ENCODE measurements around the gene IL4I1. TPM values are rescaled to one million over a fixed set of nuclear protein-coding genes. Genes with fewer than 3 reads are reported as not detected.

IL4I1 gene
- total and polyA plus RNA-seq, 4 donors = 0.08 to 0.75 (median 0.23) TPM

DNA sequence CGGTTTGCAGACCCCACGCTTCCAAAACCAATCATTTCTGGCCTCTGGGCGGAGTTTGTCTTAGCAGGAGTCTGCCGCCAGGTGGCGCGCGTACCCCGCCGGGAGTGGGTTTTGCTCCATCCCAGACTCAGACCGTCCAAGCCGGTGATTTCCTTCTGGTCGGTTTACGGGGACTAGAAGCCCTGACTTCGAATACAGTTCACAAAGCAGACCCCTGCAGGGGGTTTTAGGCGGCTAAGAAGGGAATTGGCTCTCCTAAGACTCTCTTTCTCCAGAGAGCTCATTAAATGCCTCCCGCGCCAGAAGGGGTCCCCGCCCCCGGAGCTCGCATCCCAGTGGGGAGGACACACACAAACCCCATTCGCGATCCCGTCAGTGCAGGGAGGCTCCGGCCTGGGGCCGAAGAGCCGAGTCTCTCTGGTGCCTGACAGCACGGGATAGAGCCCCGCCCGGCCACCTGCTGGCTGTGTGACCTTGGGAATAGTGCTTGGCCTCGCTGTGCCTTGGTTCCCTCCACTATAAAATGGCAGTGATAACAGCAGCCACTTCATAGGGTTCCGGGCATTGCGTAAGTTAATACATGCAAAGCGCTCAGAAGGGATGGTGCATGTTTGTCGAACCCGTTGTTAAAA, 41.2 kb upstream of the IL4I1 start:
- H3K9me3 ChIP-seq (ENCODE audit: control insufficient read depth in 4 of 4, low read length in 3 of 4) = no peaks in the 10 kb centered on the region
- no peak overlapping the region for H3K27ac ChIP-seq (ENCODE audit: low read depth in 1 of 2, low read length in 2 of 2)

DNA sequence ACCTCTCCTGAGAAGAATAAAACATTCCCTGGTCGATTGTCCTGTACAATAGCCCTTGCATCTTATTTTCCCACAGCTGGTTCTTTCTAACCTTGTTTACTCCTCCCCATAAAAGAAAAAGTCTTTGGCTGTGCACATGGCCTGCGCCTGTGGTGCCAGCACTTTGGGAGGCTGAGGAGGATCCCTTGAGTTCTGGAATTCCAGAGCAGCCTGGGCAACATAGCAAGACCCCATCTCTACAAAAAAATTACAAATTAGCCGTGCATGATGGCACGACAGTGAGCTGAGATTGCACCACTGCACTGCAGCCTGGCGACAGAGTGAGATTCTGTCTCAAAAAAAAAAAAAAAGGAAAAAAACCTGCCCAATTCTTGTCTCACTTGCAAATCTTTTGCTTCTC, 39.9 kb upstream of the IL4I1 start:
- Histone ChIP-seq H3K4me3 (ENCODE audit: low read depth in 1 of 3, low read length in 3 of 3) (no peak overlapping the region), H3K36me3 (ENCODE audit: control insufficient read depth in 4 of 4, insufficient read depth in 3 of 4, low read depth in 1 of 4, low read length in 3 of 4) (peaks cover 3 to 10% (median 5%) of the 10 kb centered on the region in 4 donors), H3K27ac (ENCODE audit: low read depth in 1 of 2, low read length in 2 of 2) (peak overlapping the region in 1 of 2 donors; percentile 31), H3K27me3 (ENCODE audit: control insufficient read depth in 4 of 4, insufficient read depth in 4 of 4, low read length in 3 of 4) (no peaks in the 10 kb centered on the region), H3K9ac (ENCODE audit: low read depth in 1 of 2, low read length in 2 of 2) (no peak overlapping the region), H3K4me1 (ENCODE audit: control insufficient read depth in 4 of 4, insufficient read depth in 4 of 4, low read length in 3 of 4) (peaks cover 0 to 16% (median 8%) of the 10 kb centered on the region in 4 donors), H3K9me3 (ENCODE audit: control insufficient read depth in 4 of 4, low read length in 3 of 4) (no peaks in the 10 kb centered on the region)
- 44% methylated on average over 5 of the region's 5 CpGs for WGBS
- DNase-seq (ENCODE audit: low spot score) = no peak
- TF ChIP-seq JUND (IDR thresholded peaks at IDR 0.05) (peak in 1 of 2 donors; percentile 4), SP1 (IDR thresholded peaks at IDR 0.05) (no peak)

More for the DNA sequence above, 41.2 kb upstream of the IL4I1 start:
- Histone ChIP-seq H3K4me3 (ENCODE audit: low read depth in 1 of 3, low read length in 3 of 3) (no peak overlapping the region), H3K27me3 (ENCODE audit: control insufficient read depth in 4 of 4, insufficient read depth in 4 of 4, low read length in 3 of 4) (no peaks in the 10 kb centered on the region), H3K36me3 (ENCODE audit: control insufficient read depth in 4 of 4, insufficient read depth in 3 of 4, low read depth in 1 of 4, low read length in 3 of 4) (peaks cover 0 to 1% (median 1%) of the 10 kb centered on the region in 4 donors), H3K9ac (ENCODE audit: low read depth in 1 of 2, low read length in 2 of 2) (no peak overlapping the region), H3K4me1 (ENCODE audit: control insufficient read depth in 4 of 4, insufficient read depth in 4 of 4, low read length in 3 of 4) (peaks cover 0 to 10% (median 6%) of the 10 kb centered on the region in 4 donors)
- TF ChIP-seq FOXA1 (IDR thresholded peaks at IDR 0.05) (no peak), FOXA2 (IDR thresholded peaks at IDR 0.05) (no peak), RXRA (IDR thresholded peaks at IDR 0.05) (no peak), JUND (IDR thresholded peaks at IDR 0.05) (no peak), EGR1 (IDR thresholded peaks at IDR 0.05; ENCODE audit: low read depth in 2 of 2) (no peak), RAD21 (IDR thresholded peaks at IDR 0.05) (peak; percentile 94 to 95), YY1 (IDR thresholded peaks at IDR 0.05) (no peak), SP1 (IDR thresholded peaks at IDR 0.05) (no peak)
- TF ChIP-seq, protein P1, sequence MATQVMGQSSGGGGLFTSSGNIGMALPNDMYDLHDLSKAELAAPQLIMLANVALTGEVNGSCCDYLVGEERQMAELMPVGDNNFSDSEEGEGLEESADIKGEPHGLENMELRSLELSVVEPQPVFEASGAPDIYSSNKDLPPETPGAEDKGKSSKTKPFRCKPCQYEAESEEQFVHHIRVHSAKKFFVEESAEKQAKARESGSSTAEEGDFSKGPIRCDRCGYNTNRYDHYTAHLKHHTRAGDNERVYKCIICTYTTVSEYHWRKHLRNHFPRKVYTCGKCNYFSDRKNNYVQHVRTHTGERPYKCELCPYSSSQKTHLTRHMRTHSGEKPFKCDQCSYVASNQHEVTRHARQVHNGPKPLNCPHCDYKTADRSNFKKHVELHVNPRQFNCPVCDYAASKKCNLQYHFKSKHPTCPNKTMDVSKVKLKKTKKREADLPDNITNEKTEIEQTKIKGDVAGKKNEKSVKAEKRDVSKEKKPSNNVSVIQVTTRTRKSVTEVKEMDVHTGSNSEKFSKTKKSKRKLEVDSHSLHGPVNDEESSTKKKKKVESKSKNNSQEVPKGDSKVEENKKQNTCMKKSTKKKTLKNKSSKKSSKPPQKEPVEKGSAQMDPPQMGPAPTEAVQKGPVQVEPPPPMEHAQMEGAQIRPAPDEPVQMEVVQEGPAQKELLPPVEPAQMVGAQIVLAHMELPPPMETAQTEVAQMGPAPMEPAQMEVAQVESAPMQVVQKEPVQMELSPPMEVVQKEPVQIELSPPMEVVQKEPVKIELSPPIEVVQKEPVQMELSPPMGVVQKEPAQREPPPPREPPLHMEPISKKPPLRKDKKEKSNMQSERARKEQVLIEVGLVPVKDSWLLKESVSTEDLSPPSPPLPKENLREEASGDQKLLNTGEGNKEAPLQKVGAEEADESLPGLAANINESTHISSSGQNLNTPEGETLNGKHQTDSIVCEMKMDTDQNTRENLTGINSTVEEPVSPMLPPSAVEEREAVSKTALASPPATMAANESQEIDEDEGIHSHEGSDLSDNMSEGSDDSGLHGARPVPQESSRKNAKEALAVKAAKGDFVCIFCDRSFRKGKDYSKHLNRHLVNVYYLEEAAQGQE (IDR thresholded peaks at IDR 0.05) = peak; percentile 52
- TF ChIP-seq, protein P2, sequence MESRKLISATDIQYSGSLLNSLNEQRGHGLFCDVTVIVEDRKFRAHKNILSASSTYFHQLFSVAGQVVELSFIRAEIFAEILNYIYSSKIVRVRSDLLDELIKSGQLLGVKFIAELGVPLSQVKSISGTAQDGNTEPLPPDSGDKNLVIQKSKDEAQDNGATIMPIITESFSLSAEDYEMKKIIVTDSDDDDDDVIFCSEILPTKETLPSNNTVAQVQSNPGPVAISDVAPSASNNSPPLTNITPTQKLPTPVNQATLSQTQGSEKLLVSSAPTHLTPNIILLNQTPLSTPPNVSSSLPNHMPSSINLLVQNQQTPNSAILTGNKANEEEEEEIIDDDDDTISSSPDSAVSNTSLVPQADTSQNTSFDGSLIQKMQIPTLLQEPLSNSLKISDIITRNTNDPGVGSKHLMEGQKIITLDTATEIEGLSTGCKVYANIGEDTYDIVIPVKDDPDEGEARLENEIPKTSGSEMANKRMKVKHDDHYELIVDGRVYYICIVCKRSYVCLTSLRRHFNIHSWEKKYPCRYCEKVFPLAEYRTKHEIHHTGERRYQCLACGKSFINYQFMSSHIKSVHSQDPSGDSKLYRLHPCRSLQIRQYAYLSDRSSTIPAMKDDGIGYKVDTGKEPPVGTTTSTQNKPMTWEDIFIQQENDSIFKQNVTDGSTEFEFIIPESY (IDR thresholded peaks at IDR 0.05) = no peak
- TF ChIP-seq, protein P3, sequence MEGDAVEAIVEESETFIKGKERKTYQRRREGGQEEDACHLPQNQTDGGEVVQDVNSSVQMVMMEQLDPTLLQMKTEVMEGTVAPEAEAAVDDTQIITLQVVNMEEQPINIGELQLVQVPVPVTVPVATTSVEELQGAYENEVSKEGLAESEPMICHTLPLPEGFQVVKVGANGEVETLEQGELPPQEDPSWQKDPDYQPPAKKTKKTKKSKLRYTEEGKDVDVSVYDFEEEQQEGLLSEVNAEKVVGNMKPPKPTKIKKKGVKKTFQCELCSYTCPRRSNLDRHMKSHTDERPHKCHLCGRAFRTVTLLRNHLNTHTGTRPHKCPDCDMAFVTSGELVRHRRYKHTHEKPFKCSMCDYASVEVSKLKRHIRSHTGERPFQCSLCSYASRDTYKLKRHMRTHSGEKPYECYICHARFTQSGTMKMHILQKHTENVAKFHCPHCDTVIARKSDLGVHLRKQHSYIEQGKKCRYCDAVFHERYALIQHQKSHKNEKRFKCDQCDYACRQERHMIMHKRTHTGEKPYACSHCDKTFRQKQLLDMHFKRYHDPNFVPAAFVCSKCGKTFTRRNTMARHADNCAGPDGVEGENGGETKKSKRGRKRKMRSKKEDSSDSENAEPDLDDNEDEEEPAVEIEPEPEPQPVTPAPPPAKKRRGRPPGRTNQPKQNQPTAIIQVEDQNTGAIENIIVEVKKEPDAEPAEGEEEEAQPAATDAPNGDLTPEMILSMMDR (IDR thresholded peaks at IDR 0.05; ENCODE audit: low read depth, low read length, missing input control) = peak; percentile 93
- DNase-seq (ENCODE audit: low spot score) = peak; percentile 89
- 19% methylated on average over 35 of the region's 35 CpGs for WGBS

Data from liver (tissue), 9 donors.